ENCODE data around the gene ARHGEF4. TPM values are rescaled to one million over a fixed set of nuclear protein-coding genes. Genes with fewer than 3 reads are reported as not detected.

The ARHGEF4 gene
- 1 to 10 TPM in 1 of 2 experiments, under 1 TPM in 1; 0.51 to 1.2 TPM for total RNA-seq
- polyA plus RNA-seq, result 5.3 TPM

DNA sequence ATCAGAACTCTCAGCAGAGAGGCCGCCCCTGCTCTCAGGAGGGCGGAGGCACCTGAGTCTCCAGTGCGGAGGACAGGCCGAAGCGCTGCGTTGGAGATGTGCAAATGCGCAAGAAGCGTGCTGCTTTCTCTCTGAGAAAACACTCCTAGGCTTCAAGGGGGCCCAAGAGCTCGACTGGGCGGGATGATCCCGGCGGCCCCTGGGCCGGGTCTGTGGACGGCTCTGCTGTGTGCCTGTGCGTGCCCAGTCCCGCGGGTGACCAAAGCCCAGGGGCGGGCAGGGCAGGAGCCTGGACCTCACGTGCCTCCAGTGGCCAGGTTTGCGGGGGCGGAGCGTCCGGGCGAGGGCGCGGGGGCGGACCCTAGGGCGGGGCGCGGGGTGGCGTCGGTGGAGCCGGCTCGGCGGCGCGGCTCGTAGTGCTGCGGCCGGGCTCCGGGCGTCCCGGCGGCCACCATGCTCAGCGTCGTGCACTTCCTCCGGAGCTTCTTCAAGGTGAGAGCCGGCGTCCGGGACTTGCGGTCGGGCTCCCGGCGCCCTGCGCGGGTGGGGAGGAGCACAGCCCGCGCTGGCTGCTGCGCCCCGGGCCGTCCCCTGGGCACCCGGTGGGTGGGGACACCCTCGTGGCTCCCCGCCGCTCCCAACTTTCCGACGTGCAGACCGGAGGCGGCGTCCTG, at the start of gene ARHGEF4:
ARHGEF4 (plus strand) TSS at position 414 of the 674 bp plus-strand sequence; CDS start at position 454, 40 bp downstream.
- H3K36me3 ChIP-seq (ENCODE audit: insufficient read depth, low read length), result no peaks in the 10 kb centered on the region
- Mint-ChIP-seq H3K27ac (no peak within 1 kb of the TSS), H3K27me3 (peaks cover 12 to 48% of the 10 kb centered on the region in 2 donors), H3K36me3 (no peaks in the 10 kb centered on the region), H3K9me3 (no peaks in the 10 kb centered on the region), H3K4me1 (peaks cover 0 to 5% (median 0%) of the 10 kb centered on the region in 3 donors), H3K4me3 (peak within 1 kb of the TSS in 2 of 7 donors; percentile 26 to 52)
- H3K27ac ChIP-seq (ENCODE audit: low read depth, low read length), result no peak within 1 kb of the TSS
- DNase-seq, result peak in 1 of 5 donors; percentile 39
- ChIA-PET CTCF (interaction anchor here (1.5 kb wide), 1 partner anchor 39 kb away, joined by 4 read pairs; no protein-coding TSS in a partner anchor), POLR2A (no interaction called here)
- no peaks in the 10 kb centered on the region for H3K4me1 ChIP-seq (ENCODE audit: insufficient read depth, low read length)
- H3K9me3 ChIP-seq (ENCODE audit: low read length), result no peaks in the 10 kb centered on the region
- H3K4me3 ChIP-seq (ENCODE audit: low read length), result no peak within 1 kb of the TSS
- H3K27me3 ChIP-seq (ENCODE audit: insufficient read depth, low read length, poor library complexity, severe bottlenecking), result peaks cover 6% of the 10 kb centered on the region

DNA sequence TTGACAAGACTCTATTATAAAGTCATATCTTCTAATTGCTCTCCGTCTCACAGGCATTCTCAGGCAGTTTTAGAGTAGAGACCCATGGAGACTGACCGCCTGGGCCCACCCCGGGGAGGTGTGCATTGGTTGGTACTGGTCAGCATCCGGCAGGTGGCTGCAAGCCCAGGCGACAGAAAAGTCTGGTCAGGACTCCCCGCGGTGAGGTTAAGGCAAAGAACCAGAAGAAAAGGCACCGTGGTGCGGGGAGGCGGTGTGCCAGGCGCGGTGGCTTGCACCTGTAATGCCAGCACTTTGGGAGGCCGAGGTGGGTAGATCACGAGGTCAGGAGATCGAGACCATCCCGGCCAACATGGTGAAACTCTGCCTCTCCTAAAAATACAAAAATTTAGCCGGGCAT, 48.9 kb upstream of the ARHGEF4 start:
- no peak overlapping the region for H3K4me3 Mint-ChIP-seq
- no peaks in the 10 kb centered on the region for H3K27me3 ChIP-seq (ENCODE audit: insufficient read depth, low read length, poor library complexity, severe bottlenecking)
- H3K27ac ChIP-seq (ENCODE audit: low read depth, low read length), result no peak overlapping the region
- no peaks in the 10 kb centered on the region for H3K9me3 ChIP-seq (ENCODE audit: low read length)
- no peak overlapping the region for H3K4me3 ChIP-seq (ENCODE audit: low read length)
- H3K4me1 Mint-ChIP-seq, result no peaks in the 10 kb centered on the region
- no peaks in the 10 kb centered on the region for H3K4me1 ChIP-seq (ENCODE audit: insufficient read depth, low read length)
- no peak overlapping the region for H3K27ac Mint-ChIP-seq
- no peaks in the 10 kb centered on the region for H3K36me3 Mint-ChIP-seq
- no peaks in the 10 kb centered on the region for H3K36me3 ChIP-seq (ENCODE audit: insufficient read depth, low read length)
- no peaks in the 10 kb centered on the region for H3K9me3 Mint-ChIP-seq
- POLR2A ChIA-PET, result no interaction called here
- DNase-seq, result no peak
- CTCF ChIA-PET, result no interaction called here
- H3K27me3 Mint-ChIP-seq, result peaks cover 7 to 14% of the 10 kb centered on the region in 2 donors

DNA sequence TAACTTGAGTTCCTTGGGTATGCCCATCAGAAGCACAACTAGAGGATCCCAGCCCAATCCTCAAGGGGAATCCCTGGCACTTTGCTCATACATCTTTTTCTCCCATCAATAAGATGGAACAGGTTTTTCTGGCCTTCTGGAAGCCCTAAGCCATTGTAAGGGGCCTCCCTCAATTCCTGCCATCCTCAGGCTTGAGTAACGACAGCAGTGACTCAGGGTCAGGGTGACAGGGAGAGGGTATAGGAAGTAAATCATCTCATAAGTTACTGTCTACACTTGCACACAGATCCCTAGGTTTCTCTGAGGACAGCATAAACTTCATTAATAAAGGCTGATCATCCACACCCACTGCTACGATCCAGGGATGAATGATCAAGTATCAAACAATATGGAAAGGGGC, 46.4 kb upstream of the ARHGEF4 start:
- no peaks in the 10 kb centered on the region for H3K36me3 ChIP-seq (ENCODE audit: insufficient read depth, low read length)
- CTCF ChIA-PET, result interaction anchor here (1.2 kb wide), 1 partner anchor 83 kb away, joined by 3 read pairs; no protein-coding TSS in a partner anchor
- Mint-ChIP-seq H3K27ac (no peak overlapping the region), H3K36me3 (no peaks in the 10 kb centered on the region), H3K4me1 (no peaks in the 10 kb centered on the region), H3K9me3 (no peaks in the 10 kb centered on the region), H3K4me3 (no peak overlapping the region), H3K27me3 (peaks cover 8% of the 10 kb centered on the region in 2 donors)
- no peaks in the 10 kb centered on the region for H3K9me3 ChIP-seq (ENCODE audit: low read length)
- no peak overlapping the region for H3K27ac ChIP-seq (ENCODE audit: low read depth, low read length)
- H3K4me1 ChIP-seq (ENCODE audit: insufficient read depth, low read length), result no peaks in the 10 kb centered on the region
- POLR2A ChIA-PET, result no interaction called here
- no peak for DNase-seq
- no peaks in the 10 kb centered on the region for H3K27me3 ChIP-seq (ENCODE audit: insufficient read depth, low read length, poor library complexity, severe bottlenecking)
- H3K4me3 ChIP-seq (ENCODE audit: low read length), result no peak overlapping the region

- no peak overlapping the region for H3K4me3 Mint-ChIP-seq
- no peak overlapping the region for H3K4me3 ChIP-seq (ENCODE audit: low read length)
- no peaks in the 10 kb centered on the region for H3K9me3 Mint-ChIP-seq
- no peaks in the 10 kb centered on the region for H3K36me3 ChIP-seq (ENCODE audit: insufficient read depth, low read length)
- no peak overlapping the region for H3K27ac ChIP-seq (ENCODE audit: low read depth, low read length)
- no peaks in the 10 kb centered on the region for H3K27me3 ChIP-seq (ENCODE audit: insufficient read depth, low read length, poor library complexity, severe bottlenecking)
- H3K9me3 ChIP-seq (ENCODE audit: low read length), result no peaks in the 10 kb centered on the region
- H3K27ac Mint-ChIP-seq, result peak overlapping the region in 1 of 8 donors; percentile 29
- ChIA-PET POLR2A (no interaction called here), CTCF (interaction anchor here (1.2 kb wide), 1 partner anchor 83 kb away, joined by 3 read pairs; no protein-coding TSS in a partner anchor)
- H3K4me1 ChIP-seq (ENCODE audit: insufficient read depth, low read length), result no peaks in the 10 kb centered on the region
- H3K27me3 Mint-ChIP-seq, result peaks cover 8% of the 10 kb centered on the region in 2 donors
- H3K36me3 Mint-ChIP-seq, result no peaks in the 10 kb centered on the region
- DNase-seq, result no peak
- H3K4me1 Mint-ChIP-seq, result no peaks in the 10 kb centered on the region
Observed at GRCh38 chr2:130790804-130791616, 45.7 kb upstream of the ARHGEF4 start.

DNA sequence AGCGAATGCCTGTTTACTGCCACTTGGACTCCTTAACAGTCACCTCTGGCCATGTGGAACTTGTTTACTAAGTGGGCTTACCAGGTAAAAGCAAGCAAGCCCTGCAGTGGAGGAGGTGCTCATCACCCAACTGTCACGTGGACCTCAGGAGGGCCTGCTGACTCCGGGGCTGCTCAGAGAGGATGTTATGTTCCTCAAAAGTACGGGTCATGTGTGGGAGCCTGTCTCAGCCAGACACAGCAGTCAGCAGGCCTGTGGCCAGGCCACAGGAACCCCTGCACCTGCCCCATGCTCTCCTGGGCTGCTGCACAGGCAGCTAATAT, 45.1 kb upstream of the ARHGEF4 start:
- Histone ChIP-seq H3K4me1 (ENCODE audit: insufficient read depth, low read length) (no peaks in the 10 kb centered on the region), H3K36me3 (ENCODE audit: insufficient read depth, low read length) (no peaks in the 10 kb centered on the region), H3K27me3 (ENCODE audit: insufficient read depth, low read length, poor library complexity, severe bottlenecking) (no peaks in the 10 kb centered on the region), H3K27ac (ENCODE audit: low read depth, low read length) (no peak overlapping the region), H3K9me3 (ENCODE audit: low read length) (no peaks in the 10 kb centered on the region), H3K4me3 (ENCODE audit: low read length) (no peak overlapping the region)
- no peak for DNase-seq
- POLR2A ChIA-PET, result no interaction called here
- no peaks in the 10 kb centered on the region for H3K9me3 Mint-ChIP-seq
- CTCF ChIA-PET, result no interaction called here
- no peak overlapping the region for H3K4me3 Mint-ChIP-seq
- H3K4me1 Mint-ChIP-seq, result no peaks in the 10 kb centered on the region
- no peaks in the 10 kb centered on the region for H3K36me3 Mint-ChIP-seq
- H3K27ac Mint-ChIP-seq, result no peak overlapping the region
- H3K27me3 Mint-ChIP-seq, result peaks cover 8% of the 10 kb centered on the region in 2 donors

GRCh38 chr2:130795431-130795830, 41.3 kb upstream of the ARHGEF4 start:
- Histone ChIP-seq H3K9me3 (ENCODE audit: low read length) (no peaks in the 10 kb centered on the region), H3K4me3 (ENCODE audit: low read length) (no peak overlapping the region), H3K27me3 (ENCODE audit: insufficient read depth, low read length, poor library complexity, severe bottlenecking) (no peaks in the 10 kb centered on the region), H3K4me1 (ENCODE audit: insufficient read depth, low read length) (peaks cover 4% of the 10 kb centered on the region), H3K36me3 (ENCODE audit: insufficient read depth, low read length) (no peaks in the 10 kb centered on the region), H3K27ac (ENCODE audit: low read depth, low read length) (no peak overlapping the region)
- DNase-seq, result no peak
- H3K27me3 Mint-ChIP-seq, result peaks cover 5% of the 10 kb centered on the region in 2 donors
- H3K9me3 Mint-ChIP-seq, result no peaks in the 10 kb centered on the region
- ChIA-PET CTCF (interaction anchor here (1.5 to 9.2 kb wide), 2 partner anchors 11 to 77 kb away, joined by 3 to 195 read pairs; no protein-coding TSS in a partner anchor), POLR2A (no interaction called here)
- peak overlapping the region in 2 of 8 donors; percentile 11 to 42 for H3K27ac Mint-ChIP-seq
- H3K36me3 Mint-ChIP-seq, result no peaks in the 10 kb centered on the region
- peak overlapping the region in 1 of 7 donors; percentile 65 for H3K4me3 Mint-ChIP-seq
- H3K4me1 Mint-ChIP-seq, result peaks cover 4 to 8% (median 6%) of the 10 kb centered on the region in 3 donors

DNA sequence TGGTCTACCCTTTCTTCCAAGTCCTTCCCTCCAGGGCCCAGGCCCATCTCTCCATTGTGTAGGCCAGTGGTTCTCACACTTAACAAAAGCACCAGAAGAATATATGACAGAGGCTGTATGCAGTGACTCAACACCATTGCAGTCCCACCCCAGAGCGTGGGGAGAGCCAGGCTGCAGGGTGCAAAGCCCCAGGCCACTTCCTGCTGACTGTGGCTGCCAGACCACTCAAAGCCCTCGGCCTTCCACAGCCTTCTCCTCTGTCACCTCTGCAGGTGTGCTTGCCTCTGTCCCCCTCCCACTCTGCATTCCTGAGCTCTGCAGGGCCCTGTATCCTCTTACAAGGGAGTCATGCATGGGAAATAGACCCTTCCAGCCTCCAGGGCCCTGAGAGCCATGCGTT, 40.4 kb upstream of the ARHGEF4 start:
- peaks cover 5% of the 10 kb centered on the region in 2 donors for H3K27me3 Mint-ChIP-seq
- ChIA-PET CTCF (interaction anchor here (1.6 to 9.2 kb wide), 6 partner anchors 24 to 308 kb away, joined by 6 to 195 read pairs (median 11); partner anchors contain the start of gene PLEKHB2), POLR2A (no interaction called here)
- no peaks in the 10 kb centered on the region for H3K9me3 Mint-ChIP-seq
- H3K27ac ChIP-seq (ENCODE audit: low read depth, low read length), result no peak overlapping the region
- peaks cover 4 to 8% (median 6%) of the 10 kb centered on the region in 3 donors for H3K4me1 Mint-ChIP-seq
- no peak overlapping the region for H3K4me3 ChIP-seq (ENCODE audit: low read length)
- H3K4me1 ChIP-seq (ENCODE audit: insufficient read depth, low read length), result peaks cover 4% of the 10 kb centered on the region
- peak overlapping the region in 3 of 7 donors; percentile 35 to 65 (median 62) for H3K4me3 Mint-ChIP-seq
- no peaks in the 10 kb centered on the region for H3K36me3 ChIP-seq (ENCODE audit: insufficient read depth, low read length)
- H3K27ac Mint-ChIP-seq, result peak overlapping the region in 1 of 8 donors; percentile 45
- no peak for DNase-seq
- H3K9me3 ChIP-seq (ENCODE audit: low read length), result no peaks in the 10 kb centered on the region
- H3K27me3 ChIP-seq (ENCODE audit: insufficient read depth, low read length, poor library complexity, severe bottlenecking), result no peaks in the 10 kb centered on the region
- H3K36me3 Mint-ChIP-seq, result no peaks in the 10 kb centered on the region
